Activated CD4-positive, alpha-beta memory T cell treated with anti-CD3 and anti-CD28 coated beads for 36 hours (primary cell): ENCODE data around the gene RLBP1. TPM values are rescaled to one million over a fixed set of nuclear protein-coding genes. Genes with fewer than 3 reads are reported as not detected.
A peak's percentile ranks its signal among the peaks of the same experiment; 100 is the strongest.
"Not testable (repeated sequence)": the region's sequence is repeated elsewhere in the genome, so short reads cannot be mapped to it uniquely, and the experiment has no call there.

Experiments
- CTCF ChIA-PET: fragments of 350-600 bp; sonication (Branson Sonifier 250); formaldehyde crosslinking; loops from one replicate; lab custom pipeline; 2021; ENCODE audit warnings: antibody characterized with exemption, inconsistent platforms; lab: Charles Lee
- POLR2A ChIA-PET: fragments of 350-600 bp; sonication (Branson Sonifier 250); formaldehyde crosslinking; loops from one replicate; lab custom pipeline; 2021; ENCODE audit warnings: antibody characterized with exemption; lab: Charles Lee
- DNase-seq: peaks from one replicate; pipeline ENCODE4 v3.0.0-alpha.2; 2020
- H3K27ac Mint-ChIP-seq: one replicate; pipeline ENCODE4 v1.8.0; 2021; ENCODE audit warnings: mixed read lengths
- H3K27me3 Mint-ChIP-seq: one replicate; pipeline ENCODE4 v1.8.0; 2021; ENCODE audit warnings: mixed read lengths
- H3K36me3 Mint-ChIP-seq: one replicate; pipeline ENCODE4 v1.8.0; 2021; ENCODE audit warnings: mixed read lengths
- H3K4me1 Mint-ChIP-seq: one replicate; pipeline ENCODE4 v1.8.0; 2021; ENCODE audit warnings: low read depth, mixed read lengths
- H3K4me3 Mint-ChIP-seq: one replicate; pipeline ENCODE4 v1.8.0; 2021; ENCODE audit warnings: mild to moderate bottlenecking, mixed read lengths
- H3K9me3 Mint-ChIP-seq: one replicate; pipeline ENCODE4 v1.8.0; 2021; ENCODE audit warnings: mixed read lengths
- intact Hi-C: fragments of 100-400 bp; cut with micrococcal nuclease; formaldehyde crosslinking; loops from one replicate; pipeline ENCODE4 v1.15.1; 2023
- total RNA-seq, 2 experiments: library from RNA; stranded (reverse); gene quantifications; one replicate each; pipeline ENCODE4 v1.2.3, GENCODE V29; 2021

The RLBP1 gene
- not detected for total RNA-seq

DNA sequence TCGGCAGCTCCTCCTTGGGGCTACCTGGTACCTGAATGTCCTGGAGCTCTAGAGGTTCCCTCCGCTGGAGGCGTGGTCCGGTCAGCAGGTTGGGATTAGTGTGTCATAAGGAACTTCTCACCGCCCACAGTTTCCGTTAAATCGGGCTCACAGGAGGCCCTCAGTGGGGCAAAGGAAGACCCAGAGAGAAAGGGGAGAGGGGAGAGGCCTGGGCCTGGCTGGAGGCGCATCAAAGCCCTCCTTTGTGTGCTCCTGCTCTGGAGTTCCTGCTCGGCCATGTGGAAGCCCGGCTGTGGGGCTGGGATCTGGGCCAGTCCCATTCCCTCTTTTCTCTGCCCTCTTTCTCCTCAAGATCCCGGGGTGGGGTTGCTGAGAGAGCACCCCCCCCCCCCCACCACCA is at the start of gene RLBP1:
TSS of gene RLBP1 (minus strand) at position 37 of the 400 bp plus-strand sequence. CDS start 2,604 bp downstream, outside the sequence.
- Mint-ChIP-seq H3K27ac (no peak within 1 kb of the TSS), H3K36me3 (no peaks in the 10 kb centered on the region), H3K4me3 (no peak within 1 kb of the TSS), H3K9me3 (no peaks in the 10 kb centered on the region), H3K4me1 (peaks cover 6% of the 10 kb centered on the region), H3K27me3 (no peaks in the 10 kb centered on the region)
- ChIA-PET CTCF (interaction anchor here (0.6 to 2.6 kb wide), 2 partner anchors 15 to 221 kb away, joined by 4 to 11 read pairs; no protein-coding TSS in a partner anchor), POLR2A (no interaction called here)
- peak; percentile 45 for DNase-seq
- intact Hi-C loops, result no loop called here

DNA sequence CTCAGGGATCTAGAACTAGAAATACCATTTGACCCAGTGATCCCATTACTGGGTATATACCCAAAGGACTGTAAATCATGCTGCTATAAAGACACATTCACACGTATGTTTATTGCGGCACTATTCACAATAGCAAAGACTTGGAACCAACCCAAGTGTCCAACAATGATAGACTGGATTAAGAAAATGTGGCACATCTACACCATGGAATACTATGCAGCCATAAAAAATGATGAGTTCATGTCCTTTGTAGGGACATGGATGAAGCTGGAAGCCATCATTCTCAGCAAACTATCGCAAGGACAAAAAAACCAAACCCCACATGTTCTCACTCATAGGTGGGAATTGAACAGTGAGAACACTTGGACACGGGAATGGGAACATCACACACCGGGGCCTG is 28.8 kb upstream of the RLBP1 start:
- H3K27me3 Mint-ChIP-seq, H3K4me3 Mint-ChIP-seq, intact Hi-C loops, CTCF ChIA-PET, H3K27ac Mint-ChIP-seq, DNase-seq, POLR2A ChIA-PET, H3K9me3 Mint-ChIP-seq: not testable (repeated sequence)
- Mint-ChIP-seq H3K36me3 (peaks cover 58% of the 10 kb centered on the region), H3K4me1 (peaks cover 18% of the 10 kb centered on the region)

DNA sequence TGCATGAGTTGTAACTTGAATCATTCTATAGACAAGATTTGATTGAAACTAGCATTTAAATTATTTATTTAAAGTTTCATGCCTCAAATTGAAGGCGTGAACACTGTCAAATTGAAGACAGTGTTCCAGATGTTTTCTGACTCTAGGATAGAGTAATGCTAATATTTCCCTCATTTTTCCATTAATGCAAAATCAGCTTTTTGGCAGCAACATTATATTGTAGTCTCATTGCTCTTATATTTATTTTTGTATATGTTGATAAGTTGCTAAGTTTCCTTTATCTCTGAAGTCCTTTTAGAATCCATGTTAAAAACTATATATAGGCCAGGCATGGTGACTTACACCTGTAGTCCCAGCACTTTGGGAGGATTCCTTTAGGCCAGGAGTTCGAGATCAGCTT is 27.2 kb upstream of the RLBP1 start:
- H3K27me3 Mint-ChIP-seq, result no peaks in the 10 kb centered on the region
- H3K27ac Mint-ChIP-seq, result no peak overlapping the region
- ChIA-PET CTCF (interaction anchor here (1.2 kb wide), 1 partner anchor 42 kb away, joined by 3 read pairs; no protein-coding TSS in a partner anchor), POLR2A (interaction anchor here (0.6 to 1.0 kb wide), 2 partner anchors 25 to 75 kb away, joined by 3 read pairs; no protein-coding TSS in a partner anchor)
- peaks cover 60% of the 10 kb centered on the region for H3K36me3 Mint-ChIP-seq
- H3K9me3 Mint-ChIP-seq, result no peaks in the 10 kb centered on the region
- DNase-seq, result no peak
- intact Hi-C loops, result loop anchor here (10.0 kb wide), 1 partner anchor 354 kb away; the partner anchor contains the start of gene HAPLN3
- H3K4me3 Mint-ChIP-seq, result no peak overlapping the region
- peaks cover 24% of the 10 kb centered on the region for H3K4me1 Mint-ChIP-seq

DNA sequence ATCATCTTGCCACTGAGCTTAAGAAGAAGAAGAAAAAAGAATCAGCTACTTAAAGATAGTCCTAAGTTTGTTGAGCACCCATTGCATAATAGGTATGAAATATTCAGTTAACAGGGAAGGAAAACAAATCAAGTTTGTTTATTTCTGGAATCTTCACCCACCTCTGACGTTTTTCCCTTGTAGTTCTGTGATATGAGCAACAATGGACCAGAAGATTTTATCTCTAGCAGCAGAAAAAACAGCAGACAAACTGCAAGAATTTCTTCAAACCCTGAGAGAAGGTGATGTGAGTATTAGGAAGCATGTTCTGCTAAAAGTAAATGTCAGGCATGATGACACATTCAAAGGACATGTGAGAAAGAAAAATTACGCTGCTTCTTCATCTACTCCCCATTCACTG is 26.1 kb upstream of the RLBP1 start:
- H3K9me3 Mint-ChIP-seq, result no peaks in the 10 kb centered on the region
- no peak for DNase-seq
- H3K27ac Mint-ChIP-seq, result no peak overlapping the region
- no peaks in the 10 kb centered on the region for H3K27me3 Mint-ChIP-seq
- intact Hi-C loops, result loop anchor here (10.0 kb wide), 1 partner anchor 353 kb away; the partner anchor contains the start of gene HAPLN3
- CTCF ChIA-PET, result interaction anchor here (4.7 kb wide), 1 partner anchor 41 kb away, joined by 70 read pairs; no protein-coding TSS in a partner anchor
- H3K4me1 Mint-ChIP-seq, result peaks cover 30% of the 10 kb centered on the region
- peaks cover 54% of the 10 kb centered on the region for H3K36me3 Mint-ChIP-seq
- POLR2A ChIA-PET, result interaction anchor here (0.7 kb wide), 1 partner anchor 29 kb away, joined by 4 read pairs; no protein-coding TSS in a partner anchor
- H3K4me3 Mint-ChIP-seq, result no peak overlapping the region

DNA sequence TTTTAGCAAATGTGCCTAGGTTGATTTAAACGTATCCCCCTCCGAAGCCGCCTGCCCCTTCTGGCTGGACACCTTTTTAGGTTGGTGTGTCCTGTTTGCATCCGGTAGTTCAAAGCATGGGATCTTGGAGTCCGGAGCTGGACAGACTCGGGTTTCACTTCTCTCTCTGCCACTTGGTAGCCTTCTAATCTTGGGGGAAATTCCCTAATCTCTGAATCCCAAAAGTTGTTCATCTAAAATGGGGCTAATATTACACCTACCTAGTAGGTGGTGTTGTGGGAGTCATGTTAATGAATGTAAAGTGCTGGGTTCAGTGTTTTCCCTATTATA is 23.2 kb upstream of the RLBP1 start:
- CTCF ChIA-PET, result interaction anchor here (0.6 to 4.7 kb wide), 9 partner anchors 30 to 187 kb away, joined by 3 to 70 read pairs (median 3); partner anchors contain the start of gene ABHD2
- POLR2A ChIA-PET, result interaction anchor here (0.6 to 2.4 kb wide), 3 partner anchors 37 to 95 kb away, joined by 3 to 9 read pairs (median 3); no protein-coding TSS in a partner anchor
- peak overlapping the region; percentile 96 for H3K4me3 Mint-ChIP-seq
- intact Hi-C loops, result loop anchor here (10.0 kb wide), 1 partner anchor 350 kb away; the partner anchor contains the start of gene HAPLN3
- peaks cover 29% of the 10 kb centered on the region for H3K4me1 Mint-ChIP-seq
- no peaks in the 10 kb centered on the region for H3K27me3 Mint-ChIP-seq
- H3K9me3 Mint-ChIP-seq, result no peaks in the 10 kb centered on the region
- H3K27ac Mint-ChIP-seq, result peak overlapping the region; percentile 90
- peaks cover 47% of the 10 kb centered on the region for H3K36me3 Mint-ChIP-seq
- no peak for DNase-seq

DNA sequence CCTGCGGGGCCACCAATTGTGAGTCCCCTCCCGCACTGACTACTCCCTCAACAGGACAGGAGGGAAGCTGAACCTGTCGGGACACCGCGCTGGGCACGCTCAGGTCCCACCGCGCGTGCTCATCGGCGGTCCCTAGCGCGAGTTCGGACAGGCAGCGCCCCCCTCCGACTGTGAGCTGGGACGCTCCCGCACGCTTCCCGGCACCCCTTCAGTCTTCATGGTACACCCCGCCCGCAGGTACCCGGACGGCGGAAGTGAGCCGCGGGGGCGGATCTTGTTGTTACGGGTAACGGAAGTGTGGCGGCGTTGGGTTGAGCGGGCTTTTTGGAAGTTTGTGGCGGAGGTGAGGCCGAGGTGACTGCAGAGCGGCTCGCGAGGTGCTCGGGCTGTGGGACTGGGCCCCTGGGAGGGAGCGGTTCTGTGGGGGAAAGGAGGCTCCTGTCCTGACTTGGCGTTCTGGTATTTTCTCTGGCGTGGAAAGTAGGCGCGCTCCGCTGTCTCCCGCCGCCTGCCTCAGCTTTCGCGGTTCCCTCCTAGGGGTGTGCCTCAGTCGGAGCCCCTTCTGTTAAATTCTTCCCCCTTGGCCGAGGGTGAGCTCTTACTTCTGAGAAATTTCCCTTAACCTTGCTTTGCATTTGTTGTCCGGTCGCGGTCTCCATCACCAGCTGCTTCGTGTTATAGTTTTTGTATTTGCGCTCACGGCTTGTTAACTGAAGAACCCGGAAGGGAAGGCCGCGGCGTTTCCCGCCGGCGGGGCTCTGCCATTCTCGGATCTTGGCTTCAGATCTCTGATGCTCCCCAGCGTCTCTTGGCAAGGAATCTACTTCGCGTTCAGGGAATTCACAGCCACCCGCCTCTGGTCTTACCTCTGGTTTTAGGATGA is 22.6 kb upstream of the RLBP1 start, which contains the start of gene FANCI:
TSS of gene FANCI (plus strand) at position 289 of the 883 bp plus-strand sequence. CDS start 3,669 bp downstream, outside the sequence.
- ChIA-PET CTCF (interaction anchor here (0.6 to 4.7 kb wide), 14 partner anchors 13 to 339 kb away, joined by 3 to 70 read pairs (median 3); partner anchors contain the start of gene ABHD2), POLR2A (interaction anchor here (0.6 to 2.4 kb wide), 5 partner anchors 12 to 95 kb away, joined by 3 to 9 read pairs (median 3); no protein-coding TSS in a partner anchor)
- Mint-ChIP-seq H3K27me3 (no peaks in the 10 kb centered on the region), H3K36me3 (peaks cover 41% of the 10 kb centered on the region), H3K27ac (peak within 1 kb of the TSS; percentile 90), H3K4me1 (peaks cover 27% of the 10 kb centered on the region), H3K9me3 (no peaks in the 10 kb centered on the region), H3K4me3 (peak within 1 kb of the TSS; percentile 96)
- intact Hi-C loops, result loop anchor here (1.0 to 10.0 kb wide), 4 partner anchors 40 to 349 kb away; partner anchors contain the start of genes ABHD2, HAPLN3 and POLG
- DNase-seq, result peak; percentile 98

DNA sequence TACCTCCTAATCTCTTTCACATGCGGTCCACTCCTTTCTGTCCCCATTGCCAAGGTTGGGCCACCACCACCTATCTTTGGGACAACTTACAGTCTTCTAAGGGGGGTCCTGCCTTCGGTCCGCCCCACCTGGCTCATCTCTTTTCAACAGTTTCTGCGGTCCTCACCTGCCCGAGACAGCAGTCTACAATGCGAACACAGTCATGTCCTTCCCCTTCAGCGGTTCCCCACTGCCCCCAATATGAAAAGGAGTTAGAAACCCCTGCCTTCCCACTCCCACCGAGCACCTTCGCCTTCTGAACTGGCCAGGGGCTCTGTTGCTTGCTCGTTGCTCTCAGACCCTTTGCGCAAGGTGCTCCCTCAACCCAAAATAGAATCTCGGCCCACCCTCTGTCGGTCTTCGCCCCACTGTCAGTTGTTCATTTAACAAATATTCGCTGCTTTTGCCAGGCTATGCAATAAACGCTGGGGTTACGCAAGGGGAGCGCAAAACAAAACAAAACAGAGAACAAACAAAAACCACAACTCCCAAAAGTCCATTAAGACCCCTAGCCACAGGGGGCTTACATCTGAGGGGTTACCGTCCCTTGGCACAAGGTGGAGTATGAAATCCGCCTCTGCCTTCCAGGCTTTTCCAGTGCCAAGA is 21.8 kb upstream of the RLBP1 start:
- DNase-seq, result no peak
- peaks cover 35% of the 10 kb centered on the region for H3K36me3 Mint-ChIP-seq
- ChIA-PET POLR2A (interaction anchor here (1.3 to 2.4 kb wide), 2 partner anchors 13 to 36 kb away, joined by 3 to 9 read pairs; no protein-coding TSS in a partner anchor), CTCF (interaction anchor here (0.6 to 4.7 kb wide), 9 partner anchors 12 to 338 kb away, joined by 3 to 70 read pairs (median 4); partner anchors contain the start of gene ABHD2)
- no peaks in the 10 kb centered on the region for H3K27me3 Mint-ChIP-seq
- intact Hi-C loops, result loop anchor here (1.0 to 10.0 kb wide), 4 partner anchors 39 to 348 kb away; partner anchors contain the start of genes ABHD2, HAPLN3 and POLG
- H3K27ac Mint-ChIP-seq, result no peak overlapping the region
- peaks cover 27% of the 10 kb centered on the region for H3K4me1 Mint-ChIP-seq
- no peaks in the 10 kb centered on the region for H3K9me3 Mint-ChIP-seq
- H3K4me3 Mint-ChIP-seq, result peak overlapping the region; percentile 96

DNA sequence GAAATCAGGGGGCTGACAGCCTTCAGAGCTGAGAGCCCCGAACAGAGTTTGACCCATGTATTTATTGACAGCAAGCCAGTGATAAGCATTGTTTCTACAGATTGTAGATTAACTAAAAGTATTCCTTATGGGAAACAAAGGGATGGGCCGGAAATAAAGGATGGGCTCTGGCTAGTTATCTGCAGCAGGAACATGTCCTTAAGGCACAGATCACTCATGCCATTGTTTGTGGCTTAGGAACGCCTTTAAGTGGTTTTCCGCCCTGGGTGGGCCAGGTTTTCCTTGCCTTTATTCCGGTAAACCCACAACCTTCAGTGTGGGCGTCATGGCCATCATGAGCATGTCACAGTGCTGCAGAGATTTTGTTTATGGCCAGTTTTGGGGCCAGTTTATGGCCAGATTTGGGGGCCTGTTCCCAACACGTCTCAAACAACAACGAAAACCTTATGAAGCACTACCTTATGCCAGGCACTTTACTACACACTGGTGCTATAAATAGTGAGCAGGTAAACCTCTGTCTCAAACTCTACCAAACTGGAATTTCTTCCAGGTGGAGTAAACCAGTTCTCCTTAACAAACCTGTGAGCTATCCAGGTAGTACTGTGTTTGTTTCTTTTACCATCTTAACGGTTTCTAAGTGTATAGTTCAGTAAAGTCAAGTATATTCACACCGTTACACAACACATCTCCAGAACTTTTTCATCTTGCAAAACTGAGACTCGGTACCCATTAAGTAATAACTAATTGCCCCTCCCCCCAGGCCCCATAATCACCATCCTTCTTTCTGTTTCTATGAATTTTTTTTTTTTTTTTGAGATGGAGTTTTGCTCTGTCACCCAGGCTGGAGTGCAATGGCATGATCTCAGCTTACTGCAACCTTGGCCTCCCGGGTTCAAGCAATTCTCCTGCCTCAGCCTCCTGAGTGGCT is 18.8 kb upstream of the RLBP1 start:
- ChIA-PET POLR2A (interaction anchor here (0.8 kb wide), 1 partner anchor 22 kb away, joined by 3 read pairs; no protein-coding TSS in a partner anchor), CTCF (interaction anchor here (4.0 kb wide), 1 partner anchor 33 kb away, joined by 16 read pairs; no protein-coding TSS in a partner anchor)
- not testable (repeated sequence) for H3K36me3 Mint-ChIP-seq, H3K27ac Mint-ChIP-seq, DNase-seq, H3K4me3 Mint-ChIP-seq, H3K9me3 Mint-ChIP-seq, H3K27me3 Mint-ChIP-seq
- peaks cover 12% of the 10 kb centered on the region for H3K4me1 Mint-ChIP-seq
- intact Hi-C loops, result loop anchor here (10.0 kb wide), 1 partner anchor 345 kb away; the partner anchor contains the start of gene HAPLN3

DNA sequence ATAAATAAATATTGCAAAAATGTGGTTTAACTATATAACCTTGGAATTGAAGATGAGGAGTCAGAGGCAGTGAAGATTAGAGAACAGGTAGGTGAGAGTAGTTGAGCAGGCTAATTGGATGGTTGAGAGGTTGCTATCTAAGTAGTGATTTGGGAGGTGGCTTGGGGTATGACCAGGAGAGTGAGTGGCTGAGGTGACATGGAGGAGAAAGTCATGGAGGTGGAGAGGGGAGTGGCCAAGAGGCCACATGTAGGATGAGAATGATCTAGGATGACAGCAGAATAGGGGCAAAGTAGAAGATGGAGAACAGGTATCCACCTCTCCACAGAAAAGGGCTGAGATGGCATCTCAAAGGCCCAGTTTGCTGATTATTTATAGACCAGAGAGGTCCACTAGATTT is 10.5 kb upstream of the RLBP1 start:
- ChIA-PET CTCF (interaction anchor here (3.9 kb wide), 1 partner anchor 25 kb away, joined by 15 read pairs; no protein-coding TSS in a partner anchor), POLR2A (no interaction called here)
- no peak overlapping the region for H3K27ac Mint-ChIP-seq
- no peaks in the 10 kb centered on the region for H3K36me3 Mint-ChIP-seq
- H3K4me3 Mint-ChIP-seq, result no peak overlapping the region
- intact Hi-C loops, result no loop called here
- no peak for DNase-seq
- H3K27me3 Mint-ChIP-seq, result peaks cover 8% of the 10 kb centered on the region
- H3K4me1 Mint-ChIP-seq, result no peaks in the 10 kb centered on the region
- H3K9me3 Mint-ChIP-seq, result no peaks in the 10 kb centered on the region

DNA sequence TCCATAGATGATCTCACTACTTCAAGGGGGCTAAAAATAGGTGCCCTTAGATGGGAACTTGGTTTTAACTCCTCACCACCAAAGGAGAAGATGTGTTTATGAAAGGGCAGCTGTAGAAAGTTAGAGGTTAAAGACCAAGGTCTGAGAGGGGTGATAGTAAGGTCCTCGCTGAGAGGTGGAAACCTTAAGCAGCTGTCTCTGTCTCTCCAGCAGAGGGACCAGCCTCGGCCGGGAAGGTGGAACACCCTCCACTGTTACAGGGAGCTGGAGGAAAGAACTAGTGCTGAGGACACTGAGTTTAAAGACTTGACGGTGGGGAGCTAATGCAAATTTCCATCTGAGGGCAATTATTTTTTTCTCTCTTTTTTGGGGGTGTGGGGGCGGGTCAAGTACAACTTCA is 8.9 kb upstream of the RLBP1 start:
- Mint-ChIP-seq H3K9me3 (no peaks in the 10 kb centered on the region), H3K27ac (no peak overlapping the region)

More for the DNA sequence above, 8.9 kb upstream of the RLBP1 start:
- POLR2A ChIA-PET, result no interaction called here
- Mint-ChIP-seq H3K4me3 (no peak overlapping the region), H3K4me1 (no peaks in the 10 kb centered on the region), H3K36me3 (no peaks in the 10 kb centered on the region), H3K27me3 (peaks cover 8% of the 10 kb centered on the region)
- DNase-seq, result no peak
- CTCF ChIA-PET, result interaction anchor here (1.0 to 3.9 kb wide), 2 partner anchors 13 to 24 kb away, joined by 5 to 15 read pairs; partner anchors contain the start of gene FANCI
- intact Hi-C loops, result no loop called here
